DND-41 (cell line): ENCODE results near the gene TBATA.

Experiments
- ATAC-seq: fragments of 200-7000 bp; cut with Tn5 transposase; 3 replicates; pipeline ENCODE4 v1.9.1; 2021; ENCODE audit warnings: low read depth; ENCODE audit not compliant: insufficient read depth
- DNase-seq: peaks from one replicate; pipeline ENCODE4 v3.0.0-alpha.2; 2020
- H2AFZ ChIP-seq: 2 replicates; pipeline ENCODE4 v1.6.0; 2012; ENCODE audit warnings: low read depth, low read length
- H3K27ac ChIP-seq: 2 replicates; pipeline ENCODE4 v1.5.1; 2012; ENCODE audit warnings: low read length, inconsistent platforms
- H3K27me3 ChIP-seq: fragments of 200-600 bp; sonication (generic); 2 replicates; pipeline ENCODE4 v1.6.0; 2012; ENCODE audit warnings: low read length, mild to moderate bottlenecking, inconsistent platforms; ENCODE audit not compliant: insufficient read depth, poor library complexity
- H3K36me3 ChIP-seq: 2 replicates; pipeline ENCODE4 v1.5.1; 2012; ENCODE audit warnings: low read length, inconsistent platforms; ENCODE audit not compliant: insufficient read depth
- H3K4me1 ChIP-seq: 2 replicates; pipeline ENCODE4 v1.5.1; 2012; ENCODE audit warnings: mild to moderate bottlenecking, low read length; ENCODE audit not compliant: insufficient read depth
- H3K4me2 ChIP-seq: 2 replicates; pipeline ENCODE4 v1.6.0; 2012; ENCODE audit warnings: mild to moderate bottlenecking, moderate library complexity, low read length, inconsistent platforms; ENCODE audit not compliant: insufficient read depth
- H3K4me3 ChIP-seq, 2 experiments: fragments of 200-600 bp in 1 of 2; shearing (Covaris generic) in 1 of 2; 2 replicates each; pipeline ENCODE4 v1.5.1; 2012 to 2016; ENCODE audit warnings: inconsistent platforms in 2 of 2, low read length in 2 of 2, mild to moderate bottlenecking in 2 of 2, low read depth in 1 of 2, moderate library complexity in 1 of 2
- H3K79me2 ChIP-seq: 2 replicates; pipeline ENCODE4 v1.6.0; 2012; ENCODE audit warnings: low read length, inconsistent platforms; ENCODE audit not compliant: insufficient read depth
- H3K9ac ChIP-seq: 2 replicates; pipeline ENCODE4 v1.6.0; 2012; ENCODE audit warnings: low read depth, mild to moderate bottlenecking, inconsistent platforms, low read length, moderate library complexity
- H3K9me3 ChIP-seq: 2 replicates; pipeline ENCODE4 v1.5.1; 2012; ENCODE audit warnings: low read length, moderate library complexity, mild to moderate bottlenecking, inconsistent platforms; ENCODE audit not compliant: insufficient read depth, severe bottlenecking
- H4K20me1 ChIP-seq: 2 replicates; pipeline ENCODE4 v1.6.0; 2012; ENCODE audit warnings: low read length; ENCODE audit not compliant: insufficient read depth
- EZH2 ChIP-seq: IDR thresholded peaks from 3 replicates; pipeline ENCODE4 v1.6.1; 2012; ENCODE audit warnings: borderline replicate concordance, low read depth, mild to moderate bottlenecking, moderate library complexity, low read length, inconsistent platforms; ENCODE audit not compliant: severe bottlenecking
- TF ChIP-seq, protein P1 (sequence below): IDR thresholded peaks from 2 replicates; pipeline ENCODE4 v1.5.1; 2012; ENCODE audit warnings: borderline replicate concordance, low read length, moderate library complexity, mild to moderate bottlenecking; ENCODE audit not compliant: poor library complexity, severe bottlenecking; ENCODE audit errors: extremely low read depth

TBATA gene

DNA sequence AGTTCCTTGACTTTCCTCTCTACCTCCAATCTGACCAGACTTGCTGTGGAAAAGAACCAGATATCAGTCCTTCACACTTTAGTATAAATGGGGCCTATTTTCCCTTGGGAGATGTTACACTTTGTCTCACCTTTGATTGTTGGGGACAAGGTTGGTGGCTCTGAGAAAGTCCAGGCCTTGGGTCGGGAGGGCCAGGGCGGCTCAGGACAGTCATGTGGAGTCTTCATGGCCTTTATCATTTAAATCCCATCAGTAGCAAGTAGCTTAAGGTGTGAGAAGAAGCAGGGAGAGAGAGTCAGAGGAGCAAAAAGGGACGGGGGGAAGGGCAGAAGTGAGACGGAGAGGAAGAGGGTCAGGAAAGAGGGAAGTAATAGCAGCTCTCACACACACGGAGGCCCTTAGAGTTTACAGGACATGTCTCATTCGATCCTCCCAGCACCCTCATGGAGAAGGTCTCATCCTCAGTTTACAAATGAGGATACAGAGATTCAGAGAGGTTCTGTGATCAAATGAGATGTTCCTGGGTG is 40.5 kb downstream of the TBATA start:
- Histone ChIP-seq H3K9me3 (no peaks in the 10 kb centered on the region), H3K9ac (no peak overlapping the region), H3K27ac (peak overlapping the region; percentile 91), H3K27me3 (no peaks in the 10 kb centered on the region), H3K4me2 (no peak overlapping the region), H4K20me1 (no peaks in the 10 kb centered on the region), H2AFZ (no peak overlapping the region), H3K4me3 (no peak overlapping the region), H3K79me2 (no peaks in the 10 kb centered on the region), H3K4me1 (peaks cover 31% of the 10 kb centered on the region), H3K36me3 (no peaks in the 10 kb centered on the region)
- ATAC-seq (no peak), DNase-seq (no peak)
- TF ChIP-seq EZH2 = no peak
- TF ChIP-seq, protein P1, sequence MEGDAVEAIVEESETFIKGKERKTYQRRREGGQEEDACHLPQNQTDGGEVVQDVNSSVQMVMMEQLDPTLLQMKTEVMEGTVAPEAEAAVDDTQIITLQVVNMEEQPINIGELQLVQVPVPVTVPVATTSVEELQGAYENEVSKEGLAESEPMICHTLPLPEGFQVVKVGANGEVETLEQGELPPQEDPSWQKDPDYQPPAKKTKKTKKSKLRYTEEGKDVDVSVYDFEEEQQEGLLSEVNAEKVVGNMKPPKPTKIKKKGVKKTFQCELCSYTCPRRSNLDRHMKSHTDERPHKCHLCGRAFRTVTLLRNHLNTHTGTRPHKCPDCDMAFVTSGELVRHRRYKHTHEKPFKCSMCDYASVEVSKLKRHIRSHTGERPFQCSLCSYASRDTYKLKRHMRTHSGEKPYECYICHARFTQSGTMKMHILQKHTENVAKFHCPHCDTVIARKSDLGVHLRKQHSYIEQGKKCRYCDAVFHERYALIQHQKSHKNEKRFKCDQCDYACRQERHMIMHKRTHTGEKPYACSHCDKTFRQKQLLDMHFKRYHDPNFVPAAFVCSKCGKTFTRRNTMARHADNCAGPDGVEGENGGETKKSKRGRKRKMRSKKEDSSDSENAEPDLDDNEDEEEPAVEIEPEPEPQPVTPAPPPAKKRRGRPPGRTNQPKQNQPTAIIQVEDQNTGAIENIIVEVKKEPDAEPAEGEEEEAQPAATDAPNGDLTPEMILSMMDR = no peak

DNA sequence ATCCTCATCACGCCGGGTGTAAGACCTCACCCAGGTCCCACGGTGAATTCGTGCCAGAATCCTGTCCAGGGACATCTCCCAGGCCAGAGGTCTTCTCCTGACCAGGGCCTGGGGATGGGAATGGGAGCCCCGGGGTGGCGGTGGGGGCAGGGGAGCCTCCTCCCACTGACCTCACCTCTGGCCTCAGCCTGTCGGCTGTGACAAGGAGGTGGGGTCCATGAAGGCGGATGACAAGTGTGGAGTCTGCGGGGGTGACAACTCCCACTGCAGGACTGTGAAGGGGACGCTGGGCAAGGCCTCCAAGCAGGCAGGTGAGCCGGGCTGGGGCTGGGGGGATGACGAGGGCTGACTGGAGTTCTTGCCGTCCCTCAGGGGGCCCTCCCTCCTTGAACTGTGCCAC is 41.3 kb downstream of the TBATA start:
- H2AFZ ChIP-seq = no peak overlapping the region
- H3K36me3 ChIP-seq = no peaks in the 10 kb centered on the region
- H4K20me1 ChIP-seq = no peaks in the 10 kb centered on the region
- TF ChIP-seq, protein P1 = no peak
- TF ChIP-seq EZH2 = no peak
- H3K9me3 ChIP-seq = no peaks in the 10 kb centered on the region
- no peak overlapping the region for H3K4me3 ChIP-seq
- no peak for ATAC-seq
- peak overlapping the region; percentile 91 for H3K27ac ChIP-seq
- DNase-seq = no peak
- peak overlapping the region; percentile 45; the same call in 1 of the 2 replicates for H3K9ac ChIP-seq
- no peak overlapping the region for H3K4me2 ChIP-seq
- H3K79me2 ChIP-seq = no peaks in the 10 kb centered on the region
- no peaks in the 10 kb centered on the region for H3K27me3 ChIP-seq
- peaks cover 31% of the 10 kb centered on the region for H3K4me1 ChIP-seq

DNA sequence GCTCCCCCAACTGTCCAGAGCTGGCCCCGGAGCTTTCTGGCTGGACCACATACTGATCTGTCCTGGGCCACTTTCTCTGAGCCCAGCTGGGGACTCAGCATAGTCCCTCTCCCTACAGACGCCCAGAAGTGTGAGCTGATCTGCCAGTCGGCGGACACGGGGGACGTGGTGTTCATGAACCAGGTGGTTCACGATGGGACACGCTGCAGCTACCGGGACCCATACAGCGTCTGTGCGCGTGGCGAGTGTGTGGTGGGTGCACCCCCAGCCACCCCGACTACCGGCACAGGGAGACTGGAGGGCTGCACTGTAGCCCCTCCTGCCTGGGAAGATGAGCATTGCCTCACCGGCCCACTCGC is 41.8 kb downstream of the TBATA start:
- peak; percentile 37; the same call in 2 of the 3 replicates for ATAC-seq
- peak overlapping the region; percentile 45; the same call in 1 of the 2 replicates for H3K9ac ChIP-seq
- TF ChIP-seq, protein P1 = peak; percentile 32
- TF ChIP-seq EZH2 = no peak
- H4K20me1 ChIP-seq = no peaks in the 10 kb centered on the region
- peak overlapping the region; percentile 50; the same call in 1 of the 2 replicates for H3K4me2 ChIP-seq
- no peaks in the 10 kb centered on the region for H3K79me2 ChIP-seq
- H3K4me1 ChIP-seq = peaks cover 31% of the 10 kb centered on the region
- no peak overlapping the region for H2AFZ ChIP-seq
- H3K27ac ChIP-seq = peak overlapping the region; percentile 91
- DNase-seq = peak; percentile 45
- H3K4me3 ChIP-seq = no peak overlapping the region
- no peaks in the 10 kb centered on the region for H3K9me3 ChIP-seq
- H3K27me3 ChIP-seq = no peaks in the 10 kb centered on the region
- no peaks in the 10 kb centered on the region for H3K36me3 ChIP-seq
